Testis (tissue), 3 donors: ENCODE results near the gene PHLPP1. TPM values are rescaled to one million over a fixed set of nuclear protein-coding genes. Genes with fewer than 3 reads are reported as not detected.

ENCODE experiments used
- DNase-seq: peaks from one replicate; pipeline ENCODE4 v3.0.0-alpha.2; 2019
- H3K27ac ChIP-seq, 2 donors: fragments of 200-600 bp; sonication (generic); one replicate each; pipeline ENCODE4 v1.5.1; 2019
- H3K27me3 ChIP-seq: fragments of 200-600 bp; sonication (generic); one replicate; pipeline ENCODE4 v1.5.1; 2019
- H3K36me3 ChIP-seq: fragments of 200-600 bp; sonication (generic); one replicate; pipeline ENCODE4 v1.5.1; 2017; ENCODE audit warnings: low read depth; ENCODE audit errors: missing control alignments
- H3K4me1 ChIP-seq: fragments of 200-600 bp; sonication (generic); one replicate; pipeline ENCODE4 v1.5.1; 2019
- H3K4me3 ChIP-seq, 2 donors: fragments of 200-600 bp; sonication (generic); one replicate each; pipeline ENCODE4 v1.5.1; 2017 to 2019
- H3K9me3 ChIP-seq: fragments of 200-600 bp; sonication (generic); one replicate; pipeline ENCODE4 v1.5.1; 2017
- CTCF ChIP-seq, 3 experiments: fragments of 450-650 bp in 2 of 3; fragments of 200-600 bp in 1 of 3; sonication (generic) in 1 of 3; IDR thresholded peaks; one replicate each; pipeline ENCODE4 v1.5.1; 2016 to 2019; ENCODE audit warnings: antibody characterized with exemption in 3 of 3, mild to moderate bottlenecking in 2 of 3, moderate library complexity in 1 of 3
- POLR2A ChIP-seq: fragments of 450-650 bp; IDR thresholded peaks from one replicate; pipeline ENCODE4 v1.6.1; 2017; ENCODE audit warnings: antibody characterized with exemption, mild to moderate bottlenecking, moderate library complexity
- WGBS, 2 donors: methylation state at CpG; one replicate each; pipeline ENCODE4 v1.1.5; 2018; 5-methylcytosine and 5-hydroxymethylcytosine counted together
- intact Hi-C: fragments of 100-400 bp; cut with DNase I; formaldehyde crosslinking; loops from one replicate; pipeline ENCODE4 v1.15.1; 2023; ENCODE audit warnings: low total_unique reads
- polyA plus RNA-seq: library from polyadenylated mRNA; stranded (reverse); fragments of 350-450 nt; fragmentation: Illumina TruSeq; extraction: RNeasy Lipid Tissue Mini Kit (QIAGEN cat#74804); gene quantifications from one replicate; pipeline ENCODE4 v1.2.3, GENCODE V29; 2014; ENCODE audit warnings: low read depth, low replicate concordance; ENCODE audit not compliant: insufficient read depth
- total RNA-seq, 2 donors: library from RNA; depleted of rRNA; stranded (reverse); fragments of >200 nt; gene quantifications; one replicate each; pipeline ENCODE4 v1.2.3, GENCODE V29; 2016

The PHLPP1 gene
- total and polyA plus RNA-seq, 3 donors from 2014 or later, result 31.5 to 60.1 (median 50.5) TPM

GRCh38 chr18:62935994-62936393, 220.7 kb downstream of the PHLPP1 start:
- H3K36me3 ChIP-seq, result no peaks in the 10 kb centered on the region
- no peak overlapping the region for H3K4me3 ChIP-seq
- H3K9me3 ChIP-seq, result no peaks in the 10 kb centered on the region
- peaks cover 3% of the 10 kb centered on the region for H3K4me1 ChIP-seq
- H3K27ac ChIP-seq, result no peak overlapping the region
- TF ChIP-seq CTCF (IDR thresholded peaks at IDR 0.05) (no peak), POLR2A (no peak)
- no peak for DNase-seq
- intact Hi-C loops, result no loop called here
- 80 to 85% methylated on average over 3 of the region's 3 CpGs for WGBS, 2 donors
- no peaks in the 10 kb centered on the region for H3K27me3 ChIP-seq

- WGBS, 2 donors, result 66 to 91% methylated on average over 2 of the region's 2 CpGs
- Histone ChIP-seq H3K27me3 (no peaks in the 10 kb centered on the region), H3K9me3 (no peaks in the 10 kb centered on the region), H3K36me3 (no peaks in the 10 kb centered on the region), H3K4me3 (no peak overlapping the region), H3K4me1 (peaks cover 3% of the 10 kb centered on the region), H3K27ac (no peak overlapping the region)
- intact Hi-C loops, result no loop called here
- DNase-seq, result no peak
- no peak for TF ChIP-seq POLR2A
- no peak for TF ChIP-seq CTCF (IDR thresholded peaks at IDR 0.05)
These were observed 221.7 kb downstream of the PHLPP1 start for GRCh38 chr18:62937065-62937464.

DNA sequence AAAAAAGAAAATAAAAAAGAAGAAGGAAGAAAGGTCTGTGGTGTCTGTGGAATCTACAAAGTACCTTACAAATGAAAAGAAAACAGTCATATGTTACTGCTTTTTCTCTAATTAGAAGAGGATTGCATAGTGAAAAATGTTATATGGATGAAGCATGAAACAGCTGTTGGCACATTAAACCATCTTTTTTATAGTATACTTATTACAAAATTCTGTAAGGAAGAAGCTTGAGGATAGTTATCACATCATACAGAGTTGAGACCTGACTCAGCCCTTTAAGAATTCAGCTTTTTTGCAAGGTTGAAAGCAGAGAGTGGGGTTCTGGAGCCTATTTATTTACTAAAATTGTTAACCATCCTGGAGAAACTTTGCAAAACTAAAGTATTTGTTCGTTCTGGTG, 222.7 kb downstream of the PHLPP1 start:
- Histone ChIP-seq H3K4me3 (no peak overlapping the region), H3K27me3 (no peaks in the 10 kb centered on the region), H3K36me3 (no peaks in the 10 kb centered on the region), H3K4me1 (peaks cover 3% of the 10 kb centered on the region), H3K9me3 (no peaks in the 10 kb centered on the region), H3K27ac (peak overlapping the region in 1 of 2 donors; percentile 3)
- intact Hi-C loops, result no loop called here
- no peak for DNase-seq
- TF ChIP-seq POLR2A, result no peak
- TF ChIP-seq CTCF (IDR thresholded peaks at IDR 0.05), result no peak
- WGBS, 2 donors, result 35 to 38% methylated on average over 1 of the region's 1 CpG

GRCh38 chr18:62938487-62938886, 223.1 kb downstream of the PHLPP1 start:
- TF ChIP-seq POLR2A (no peak), CTCF (IDR thresholded peaks at IDR 0.05) (no peak)

DNA sequence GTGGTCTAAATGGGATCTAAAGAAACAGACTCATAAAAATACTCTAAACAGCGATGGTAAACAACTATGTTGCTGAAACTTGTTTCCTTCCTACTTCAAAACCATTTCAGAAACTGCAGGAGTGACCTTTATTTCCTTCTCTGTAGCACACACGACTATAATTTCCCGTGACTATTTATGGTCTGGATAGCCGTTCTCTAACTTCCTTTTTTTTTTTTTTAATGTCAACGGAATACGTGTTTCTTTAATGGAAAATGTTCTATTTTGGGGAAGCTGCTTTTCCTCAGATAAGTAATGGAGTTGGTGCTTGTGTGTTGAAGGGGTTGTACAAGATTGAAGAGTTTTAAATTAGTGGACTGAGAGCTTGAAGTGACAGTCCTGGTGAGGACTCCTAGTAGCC, 224.1 kb downstream of the PHLPP1 start:
- peaks cover 3% of the 10 kb centered on the region for H3K4me1 ChIP-seq
- 45 to 49% methylated on average over 6 of the region's 6 CpGs for WGBS, 2 donors
- DNase-seq, result no peak
- intact Hi-C loops, result no loop called here
- H3K27me3 ChIP-seq, result no peaks in the 10 kb centered on the region
- no peak for TF ChIP-seq CTCF (IDR thresholded peaks at IDR 0.05)
- no peak for TF ChIP-seq POLR2A
- no peak overlapping the region for H3K4me3 ChIP-seq
- no peaks in the 10 kb centered on the region for H3K36me3 ChIP-seq
- peak overlapping the region; percentile 43 to 54 for H3K27ac ChIP-seq
- no peaks in the 10 kb centered on the region for H3K9me3 ChIP-seq

More at GRCh38 chr18:62938487-62938886, 223.1 kb downstream of the PHLPP1 start:
- intact Hi-C loops, result no loop called here
- Histone ChIP-seq H3K27ac (peak overlapping the region in 1 of 2 donors; percentile 3), H3K36me3 (no peaks in the 10 kb centered on the region), H3K27me3 (no peaks in the 10 kb centered on the region), H3K4me3 (no peak overlapping the region), H3K9me3 (no peaks in the 10 kb centered on the region), H3K4me1 (peaks cover 3% of the 10 kb centered on the region)
- no peak for DNase-seq
